Fibroblast of gingiva (primary cell): ENCODE results near the gene BPIFB3.

Experiments
- DNase-seq: peaks from one replicate; pipeline ENCODE4 v3.0.0-alpha.2; 2011; ENCODE audit warnings: low read depth

The BPIFB3 gene

GRCh38 chr20:33053291-33054106, at the start of gene BPIFB3:
BPIFB3 (plus strand) TSS chr20:33053903; CDS start chr20:33055436, 1,533 bp downstream.
- DNase-seq, result no peak

- no peak for DNase-seq
Observed at GRCh38 chr20:33004141-33004751, 49.5 kb upstream of the BPIFB3 start, which contains the start of gene SUN5. SUN5 (minus strand) TSS chr20:33004433; CDS start chr20:33004340, 93 bp downstream.

GRCh38 chr20:33005132-33005566, 48.6 kb upstream of the BPIFB3 start:
- DNase-seq, result no peak

GRCh38 chr20:33005908-33006775, 47.6 kb upstream of the BPIFB3 start:
- no peak for DNase-seq

- DNase-seq, result no peak
Observed at GRCh38 chr20:33006776-33007375, 46.8 kb upstream of the BPIFB3 start.

GRCh38 chr20:33007376-33008335, 46.0 kb upstream of the BPIFB3 start, which contains the start of gene BPIFB2:
BPIFB2 (plus strand) TSS chr20:33007704; CDS start chr20:33008575, 871 bp downstream.
- DNase-seq, result no peak

GRCh38 chr20:33008336-33009213, 45.1 kb upstream of the BPIFB3 start:
- no peak for DNase-seq

- DNase-seq, result no peak
Observed at GRCh38 chr20:33009214-33010132, 44.2 kb upstream of the BPIFB3 start.

DNA sequence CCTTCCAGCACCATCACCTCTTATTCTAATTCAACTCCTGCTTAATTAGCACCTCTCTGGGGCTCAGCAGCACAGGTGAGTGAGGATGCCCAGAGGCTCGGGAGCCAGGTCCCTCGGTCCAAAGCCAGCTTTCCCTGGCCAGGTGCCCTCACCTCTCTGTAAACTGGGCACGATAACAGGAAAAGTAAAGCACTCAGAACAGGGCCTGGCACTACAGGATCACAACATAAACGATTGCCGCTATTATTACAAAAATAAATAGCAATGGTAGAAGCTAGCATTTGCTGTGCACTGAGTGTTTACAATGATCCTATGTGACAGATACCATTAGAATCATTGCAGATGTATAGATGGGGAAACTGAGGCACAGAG, 43.6 kb upstream of the BPIFB3 start:
- no peak for DNase-seq

GRCh38 chr20:33010674-33011449, 42.8 kb upstream of the BPIFB3 start:
- no peak for DNase-seq

GRCh38 chr20:33012327-33013189, 41.1 kb upstream of the BPIFB3 start:
- no peak for DNase-seq

DNA sequence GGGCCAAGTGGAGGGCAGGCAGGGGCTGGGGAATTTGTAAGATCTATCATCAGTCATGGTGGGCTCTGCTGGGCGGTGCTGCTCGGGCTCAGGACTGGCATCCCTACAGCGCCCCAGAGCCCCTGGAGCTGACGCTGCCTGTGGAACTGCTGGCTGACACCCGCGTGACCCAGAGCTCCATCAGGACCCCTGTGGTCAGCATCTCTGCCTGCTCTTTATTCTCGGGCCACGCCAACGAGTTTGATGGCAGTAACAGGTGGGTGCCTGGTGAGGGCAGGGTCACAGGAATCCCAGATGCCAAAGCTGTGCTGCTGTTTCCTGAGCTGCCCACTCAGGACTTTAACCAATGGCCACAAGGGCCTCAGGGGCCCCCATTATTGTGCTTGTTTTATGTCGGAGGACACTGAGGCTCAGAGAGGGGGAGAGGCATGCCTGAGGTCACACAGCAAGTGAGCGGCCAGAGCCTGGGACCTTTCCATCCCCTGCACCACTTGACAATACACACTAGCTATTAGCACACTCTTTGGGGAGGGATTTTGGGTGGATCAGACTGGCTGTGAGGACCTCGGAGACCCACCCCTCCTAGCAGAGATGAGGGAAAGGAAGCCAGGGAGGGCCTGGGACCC, 39.9 kb upstream of the BPIFB3 start:
- DNase-seq, result no peak

GRCh38 chr20:33014336-33015113, 39.2 kb upstream of the BPIFB3 start:
- DNase-seq, result no peak

GRCh38 chr20:33015114-33015484, 38.6 kb upstream of the BPIFB3 start:
- no peak for DNase-seq

- DNase-seq, result no peak
Observed at GRCh38 chr20:33015700-33016580, 37.8 kb upstream of the BPIFB3 start.
